ENCODE measurements around the gene MLLT1.
"Not testable (repeated sequence)": the region's sequence is repeated elsewhere in the genome, so short reads cannot be mapped to it uniquely, and the experiment has no call there.

- TF ChIP-seq CTCF (IDR thresholded peaks at IDR 0.05 in 4 of 5, conservative IDR thresholded peaks at IDR 0.05 in 1 of 5); POLR2A (IDR thresholded peaks at IDR 0.05): not testable (repeated sequence)
These were observed 2.6 kb upstream of the MLLT1 start for GRCh38 chr19:6282393-6282792.

All from gastrocnemius medialis (tissue), 4 donors.